Lower leg skin (tissue), 3 donors: ENCODE results near the gene THEM5.

Experiments
- CTCF ChIP-seq, 3 donors: fragments of 450-650 bp; IDR thresholded peaks; one replicate each; pipeline ENCODE4 v1.5.1; 2016; ENCODE audit warnings: antibody characterized with exemption in 3 of 3, mild to moderate bottlenecking in 3 of 3, moderate library complexity in 2 of 3
- POLR2A ChIP-seq, 2 donors: fragments of 450-650 bp; IDR thresholded peaks; one replicate each; pipeline ENCODE4 v1.6.1; 2016 to 2017; ENCODE audit warnings: antibody characterized with exemption in 2 of 2, mild to moderate bottlenecking in 1 of 2, moderate library complexity in 1 of 2

GRCh38 chr1:151806170-151806569 lies 47.3 kb downstream of the THEM5 start:
- TF ChIP-seq CTCF (IDR thresholded peaks at IDR 0.05), result no peak
- no peak for TF ChIP-seq POLR2A (IDR thresholded peaks at IDR 0.05)
